Measurements from ENCODE around the gene CD1D.
"Not testable (repeated sequence)": the region's sequence is repeated elsewhere in the genome, so short reads cannot be mapped to it uniquely, and the experiment has no call there.

The CD1D gene

DNA sequence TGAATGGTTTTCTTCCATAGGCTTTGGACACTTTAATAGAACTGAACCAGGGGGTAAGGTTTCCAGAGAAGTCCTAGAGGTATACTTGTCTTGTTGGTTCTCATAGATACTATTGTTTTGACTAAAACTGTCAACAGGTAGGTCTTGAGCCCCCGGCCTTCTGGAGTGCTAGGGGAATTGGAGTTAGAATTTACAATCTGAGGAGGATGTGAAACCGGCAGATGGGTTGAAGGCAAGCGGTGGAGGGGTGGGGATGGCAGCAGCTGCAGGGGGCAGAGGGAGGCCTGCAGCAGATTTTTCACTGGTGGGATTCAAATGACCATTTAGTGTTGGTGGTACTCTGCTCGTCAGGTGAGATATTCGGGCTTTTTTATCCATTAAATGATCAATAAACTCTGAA is 4.3 kb upstream of the CD1D start:
- no peak for DNase-seq (ENCODE audit: low read depth in 2 of 2, low spot score in 1 of 2)

DNA sequence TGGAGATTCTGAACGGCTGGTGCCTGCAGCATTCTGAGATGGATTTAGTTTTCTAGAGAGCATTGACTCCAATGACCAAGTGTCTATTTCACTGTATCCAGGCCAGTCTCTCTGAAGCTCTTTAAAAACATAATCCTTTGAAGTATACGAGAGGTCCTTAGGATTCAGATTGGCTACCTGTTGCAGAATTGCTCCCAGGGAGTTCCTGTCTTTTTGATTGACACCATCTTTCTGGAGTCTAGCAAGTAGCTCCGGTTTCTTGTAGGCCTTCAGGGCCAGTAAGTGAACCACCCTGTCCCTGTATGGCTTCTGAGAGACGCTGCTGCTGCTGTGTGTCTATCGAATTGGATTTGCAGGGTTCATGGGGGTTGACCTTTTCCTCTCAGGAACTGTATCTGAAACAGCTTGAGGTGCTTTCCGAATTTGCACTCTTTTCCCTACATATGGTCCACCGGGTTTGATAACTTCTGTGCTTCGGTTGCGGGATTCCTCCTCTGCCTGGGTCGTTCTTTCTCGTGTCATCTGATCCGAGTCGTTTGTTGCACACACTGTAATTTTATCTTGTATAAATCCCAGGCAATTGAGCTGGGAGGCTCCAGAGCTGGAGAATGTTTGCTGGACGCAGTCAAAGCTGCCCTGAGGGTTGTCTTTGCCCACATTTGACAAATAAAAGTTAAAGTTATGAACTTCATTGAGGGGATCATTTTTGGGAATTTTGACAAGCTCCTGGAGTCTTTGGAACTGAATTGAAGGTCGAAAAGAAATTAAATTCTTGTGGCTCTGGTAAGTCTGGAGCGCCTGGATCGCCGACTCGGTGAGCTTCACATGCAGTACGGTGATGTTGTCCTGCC is 3.6 kb upstream of the CD1D start:
- DNase-seq (ENCODE audit: low read depth in 2 of 2, low spot score in 1 of 2): not testable (repeated sequence)

DNA sequence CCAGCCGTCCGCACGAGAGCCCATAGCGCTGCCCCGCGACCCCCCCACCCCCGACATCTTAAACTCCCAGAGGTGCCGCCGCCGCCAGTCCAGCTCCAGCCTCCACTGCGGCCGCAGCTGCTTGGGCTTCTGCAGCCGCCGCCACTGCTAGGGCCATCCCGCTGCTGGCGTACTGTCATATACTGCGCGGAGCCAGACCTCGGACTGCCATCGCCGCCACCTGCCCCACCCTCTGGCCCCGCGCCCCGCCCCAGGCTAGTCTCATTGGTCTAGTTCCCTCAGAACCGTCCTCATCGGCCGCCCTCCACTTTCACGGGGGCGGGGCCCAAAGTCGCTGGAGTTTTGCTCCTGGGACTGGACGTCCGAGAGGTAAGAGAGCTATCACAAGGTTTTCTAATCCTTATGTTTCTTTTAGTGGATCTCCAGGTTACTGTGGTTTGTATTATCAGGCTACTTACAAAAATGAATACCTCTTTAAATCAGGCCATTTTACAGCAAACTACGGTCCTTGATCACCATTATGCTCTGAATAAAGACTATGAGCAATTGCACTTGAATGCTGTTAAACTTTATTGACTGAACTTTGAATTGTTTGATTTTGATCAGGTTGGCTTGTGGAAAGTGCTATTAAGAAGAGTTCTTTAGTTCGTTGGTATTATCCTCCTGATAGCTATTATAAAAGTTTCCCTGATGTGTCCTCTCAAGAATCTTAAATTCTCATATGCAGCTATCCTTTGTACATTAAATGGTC is 2.8 kb upstream of the CD1D start:
- no peak for DNase-seq (ENCODE audit: low read depth in 2 of 2, low spot score in 1 of 2)

DNA sequence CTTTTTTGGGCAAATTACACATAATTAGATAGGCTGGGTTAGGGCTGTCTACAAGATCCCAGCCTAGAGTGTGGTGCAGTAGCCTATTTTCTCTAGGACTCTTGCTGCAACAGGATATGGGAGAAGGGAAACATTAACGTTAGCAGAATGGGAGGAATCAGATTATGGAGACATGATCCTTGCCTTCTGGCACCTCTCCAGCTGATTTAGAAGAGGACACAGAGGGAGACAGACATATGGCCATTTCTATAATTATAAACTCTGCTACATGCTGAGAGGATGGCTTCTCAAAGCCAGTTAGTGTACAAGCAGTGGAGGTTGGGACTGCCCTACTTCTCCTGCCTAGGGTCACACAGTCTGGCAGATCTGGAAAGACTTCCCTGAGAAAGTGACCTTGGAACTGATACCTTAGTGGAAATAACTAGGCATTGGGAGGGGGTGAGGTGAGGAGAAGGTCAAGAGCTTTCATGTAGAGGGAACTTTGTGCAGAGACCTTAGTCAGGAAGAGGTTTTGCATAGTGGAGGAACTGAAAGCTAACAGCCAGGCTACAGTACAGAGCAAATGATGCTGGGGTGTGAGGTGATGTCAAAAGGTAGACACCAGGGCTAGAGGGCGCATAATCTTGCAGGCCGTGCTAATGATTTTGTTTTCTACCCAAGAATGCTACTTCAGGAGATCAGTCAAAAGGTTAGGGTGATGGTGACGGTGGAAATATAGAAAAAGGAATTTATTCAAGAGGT is 1.2 kb upstream of the CD1D start:
- no peak for DNase-seq (ENCODE audit: low read depth in 2 of 2, low spot score in 1 of 2)

DNA sequence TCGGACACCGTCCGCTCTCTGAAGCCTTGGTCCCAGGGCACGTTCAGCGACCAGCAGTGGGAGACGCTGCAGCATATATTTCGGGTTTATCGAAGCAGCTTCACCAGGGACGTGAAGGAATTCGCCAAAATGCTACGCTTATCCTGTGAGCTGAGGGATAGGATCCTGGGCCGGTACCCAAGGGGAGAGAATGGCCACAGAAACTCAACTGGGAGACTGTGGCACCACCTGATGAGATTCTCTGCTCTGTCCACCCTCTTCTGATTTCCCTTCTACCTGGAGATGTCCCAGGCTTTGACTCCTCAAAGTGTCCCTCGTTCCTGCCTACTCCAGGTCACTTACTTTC is 855 bp downstream of the CD1D start:
- DNase-seq (ENCODE audit: low read depth in 2 of 2, low spot score in 1 of 2): no peak

DNA sequence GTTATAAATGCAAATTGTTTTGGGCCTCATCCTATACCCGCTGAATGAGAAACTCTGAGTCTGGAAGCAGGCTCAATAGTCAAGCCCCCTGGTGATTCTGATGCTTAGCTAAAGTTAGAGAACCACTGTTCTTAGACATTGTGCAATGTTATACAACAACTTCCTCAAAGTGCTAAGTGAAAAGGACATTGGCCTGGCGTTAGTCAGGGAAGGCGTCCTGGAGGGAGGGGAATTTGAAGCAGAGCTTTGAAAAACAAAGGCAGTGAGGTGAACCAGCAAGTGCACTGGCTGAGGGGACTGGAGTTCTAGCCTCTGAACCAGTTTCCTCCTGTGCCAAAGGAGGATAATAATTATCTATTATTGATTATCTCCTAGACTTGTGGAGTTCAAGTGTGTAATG is 5.1 kb downstream of the CD1D start:
- DNase-seq (ENCODE audit: low read depth in 2 of 2, low spot score in 1 of 2): no peak

DNA sequence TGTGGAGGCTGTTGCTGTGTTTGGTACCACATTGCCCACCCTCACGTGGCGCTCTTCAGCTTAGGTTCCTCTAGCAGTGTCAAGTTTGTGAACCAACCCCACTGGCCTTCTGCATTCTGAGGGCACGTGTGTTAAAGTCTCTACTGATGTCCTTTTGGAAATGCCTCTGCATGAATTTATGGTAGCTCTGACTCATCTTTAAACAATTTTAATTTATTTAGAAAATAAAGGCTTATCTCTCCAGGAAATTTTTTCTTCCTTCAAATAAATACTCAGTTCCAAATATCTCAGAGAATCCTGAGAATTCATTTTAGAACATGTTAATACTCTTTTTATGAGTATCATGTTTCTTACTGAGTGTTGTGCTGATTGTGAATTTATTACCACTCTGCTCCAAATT is 5.5 kb downstream of the CD1D start:
- no peak for DNase-seq (ENCODE audit: low read depth in 2 of 2, low spot score in 1 of 2)

DNA sequence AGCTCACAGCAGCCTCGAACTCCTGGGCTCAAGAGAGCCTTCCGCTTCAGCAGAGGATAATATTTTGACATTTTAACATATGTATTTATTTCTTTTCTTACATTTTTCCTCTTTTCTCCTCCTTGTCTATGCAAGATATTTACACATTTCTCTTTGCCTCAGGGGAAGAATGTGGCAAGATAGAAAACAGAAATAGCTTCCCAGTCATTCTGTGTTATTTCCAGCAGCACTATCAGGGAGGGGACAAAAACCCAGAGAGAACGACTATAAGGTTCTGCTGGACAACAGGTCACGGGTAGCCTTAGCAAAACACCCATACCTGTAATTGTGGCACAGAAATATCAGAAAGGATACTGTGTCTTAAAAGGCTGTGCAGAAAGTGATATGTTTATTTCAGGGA is 7.9 kb downstream of the CD1D start:
- DNase-seq (ENCODE audit: low read depth in 2 of 2, low spot score in 1 of 2): no peak

DNA sequence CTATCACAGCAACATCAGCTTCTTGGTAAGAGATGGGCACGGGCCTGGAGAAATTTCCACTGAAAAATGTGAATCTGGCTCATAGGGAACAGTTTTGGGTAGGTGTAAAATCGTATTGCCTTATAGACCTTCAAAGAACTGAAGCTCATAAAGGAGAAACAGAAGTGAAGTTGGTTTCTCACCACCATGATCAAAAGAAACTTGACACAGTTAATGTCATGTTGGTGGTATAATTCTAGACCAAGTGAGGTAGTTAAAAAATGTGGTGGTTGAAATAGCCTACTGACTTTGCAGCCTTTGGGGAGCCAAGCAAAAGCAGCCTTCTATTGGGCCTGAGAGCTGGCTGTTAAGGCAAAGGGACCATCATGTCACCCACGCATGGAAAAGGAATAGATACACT is 8.9 kb downstream of the CD1D start:
- DNase-seq (ENCODE audit: low read depth in 2 of 2, low spot score in 1 of 2): no peak

DNA sequence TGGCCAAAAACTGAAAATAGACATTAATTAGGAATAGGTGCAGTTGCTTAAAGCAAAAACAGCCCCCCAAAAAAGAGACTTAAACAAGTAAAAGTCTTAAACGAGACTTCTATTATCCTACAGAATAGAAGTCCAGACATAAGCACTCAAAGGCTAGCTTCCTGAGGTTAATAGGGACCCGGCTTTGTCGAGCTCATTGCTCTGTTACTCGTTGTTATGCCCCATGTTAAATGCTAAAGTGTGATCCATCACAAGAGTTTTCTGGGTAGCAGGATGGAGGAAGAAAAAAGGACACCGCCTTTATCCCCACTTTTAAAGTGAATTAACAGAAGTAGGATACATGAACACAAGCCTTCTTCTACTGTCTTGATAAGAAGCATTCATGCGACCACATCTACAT is 10.6 kb downstream of the CD1D start:
- DNase-seq (ENCODE audit: low read depth in 2 of 2, low spot score in 1 of 2): no peak

DNA sequence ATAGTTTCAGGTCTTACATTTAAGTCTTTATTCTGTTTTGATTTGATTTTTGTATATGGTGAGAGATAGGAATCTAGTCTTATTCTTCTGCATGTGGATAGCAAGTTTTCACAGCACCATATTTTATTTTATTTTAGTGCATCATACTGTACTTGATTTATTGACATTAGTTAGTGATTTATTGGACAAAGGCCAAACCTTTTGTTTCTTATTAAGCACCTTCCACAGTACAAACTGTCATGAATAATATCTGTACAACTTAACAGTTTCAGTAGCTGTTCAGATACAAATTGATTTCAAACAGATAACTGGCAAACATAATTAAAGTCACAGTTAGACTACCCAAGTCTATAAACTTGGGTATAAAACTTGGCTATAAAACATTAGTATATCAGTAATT is 15.8 kb downstream of the CD1D start:
- DNase-seq (ENCODE audit: low read depth in 2 of 2, low spot score in 1 of 2): no peak

DNA sequence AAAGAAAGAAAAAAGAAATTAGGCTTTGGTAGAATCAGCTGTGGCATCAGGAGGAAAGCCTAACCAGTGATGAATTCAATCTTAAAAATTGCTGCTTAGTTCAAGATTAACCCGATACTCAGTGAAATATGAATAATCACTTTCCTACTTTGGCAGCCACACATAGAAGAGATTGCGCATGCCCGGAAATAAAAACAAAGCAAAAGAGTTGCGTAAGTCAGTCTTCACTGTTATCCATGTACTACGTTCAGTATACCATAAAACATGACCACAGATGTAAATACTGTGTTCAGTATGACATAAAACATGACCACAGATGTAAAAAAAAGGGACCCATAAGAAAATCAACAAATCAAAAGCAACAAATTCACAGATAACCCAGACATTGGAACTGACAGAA is 19.2 kb downstream of the CD1D start:
- no peak for DNase-seq (ENCODE audit: low read depth in 2 of 2, low spot score in 1 of 2)

DNA sequence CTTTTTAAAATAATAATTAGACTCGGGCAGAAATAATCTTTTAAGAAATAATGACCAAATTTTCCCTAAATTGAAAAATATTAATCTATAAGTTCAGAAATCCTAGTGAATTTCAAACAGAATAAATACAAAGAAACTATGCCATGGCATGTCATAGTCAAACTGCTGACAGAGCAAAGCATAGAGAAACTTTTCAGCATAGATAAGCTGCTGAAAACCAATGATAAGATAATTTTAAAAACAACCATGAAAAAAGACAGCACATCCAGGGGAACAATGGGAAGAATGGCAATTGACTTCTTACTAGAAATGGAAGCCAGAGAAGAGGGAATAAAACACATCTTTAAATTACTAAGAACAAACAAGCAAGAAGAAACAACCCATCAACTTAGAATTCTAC is 19.8 kb downstream of the CD1D start:
- DNase-seq (ENCODE audit: low read depth in 2 of 2, low spot score in 1 of 2): no peak

DNA sequence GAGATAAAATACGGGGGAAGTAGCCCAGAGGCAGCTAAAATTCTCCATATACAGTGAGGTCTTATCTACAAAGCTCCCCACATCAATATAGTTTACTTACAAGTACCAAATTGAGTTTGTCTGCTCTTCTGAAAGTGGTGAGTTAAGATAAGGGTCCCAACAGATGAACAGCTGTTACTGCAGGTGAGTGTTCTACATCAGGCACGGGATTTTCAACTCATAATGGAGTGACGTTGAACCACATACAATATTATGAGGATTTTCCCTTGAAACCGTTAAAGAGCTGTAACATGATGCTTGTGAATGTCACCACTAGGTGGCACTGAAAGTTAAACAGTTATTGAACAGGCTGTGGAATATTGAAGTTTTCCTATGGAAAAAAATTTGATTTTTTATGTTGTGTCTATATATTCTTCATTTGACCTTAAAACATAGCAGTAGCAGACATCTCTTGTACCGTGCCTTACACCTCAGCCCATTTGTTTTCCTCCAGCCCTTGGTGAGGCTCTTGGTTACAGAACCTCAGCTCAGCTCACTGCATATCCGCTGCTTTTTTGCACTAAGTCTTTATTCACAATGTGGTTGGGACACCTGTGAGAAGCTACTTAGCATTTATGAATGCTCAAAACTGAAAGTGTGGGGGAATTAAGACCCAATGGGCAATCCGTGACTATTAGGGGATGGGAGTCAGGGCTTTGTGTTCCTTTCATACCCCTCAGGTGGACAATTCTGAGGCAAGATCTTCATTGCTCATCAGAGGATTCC is 23.2 kb downstream of the CD1D start:
- DNase-seq (ENCODE audit: low read depth in 2 of 2, low spot score in 1 of 2): no peak

DNA sequence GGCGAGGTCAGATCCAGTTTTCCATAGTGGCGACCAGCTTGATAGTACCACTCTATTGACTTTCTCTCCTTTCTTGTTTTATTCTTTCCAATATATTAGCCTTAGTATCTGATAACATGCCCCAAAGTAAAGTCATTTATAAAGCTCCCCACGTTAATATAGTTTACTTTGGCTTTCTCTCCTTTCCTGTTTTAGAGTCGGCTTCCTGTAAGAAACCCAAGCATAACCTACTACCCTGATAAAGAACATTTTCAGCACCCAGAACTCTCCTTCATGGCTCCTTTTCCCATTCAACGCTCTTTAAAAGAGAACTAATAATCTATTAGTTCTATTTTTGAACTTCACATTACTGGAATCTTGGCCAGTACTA is 23.7 kb downstream of the CD1D start:
- DNase-seq (ENCODE audit: low read depth in 2 of 2, low spot score in 1 of 2): no peak

DNA sequence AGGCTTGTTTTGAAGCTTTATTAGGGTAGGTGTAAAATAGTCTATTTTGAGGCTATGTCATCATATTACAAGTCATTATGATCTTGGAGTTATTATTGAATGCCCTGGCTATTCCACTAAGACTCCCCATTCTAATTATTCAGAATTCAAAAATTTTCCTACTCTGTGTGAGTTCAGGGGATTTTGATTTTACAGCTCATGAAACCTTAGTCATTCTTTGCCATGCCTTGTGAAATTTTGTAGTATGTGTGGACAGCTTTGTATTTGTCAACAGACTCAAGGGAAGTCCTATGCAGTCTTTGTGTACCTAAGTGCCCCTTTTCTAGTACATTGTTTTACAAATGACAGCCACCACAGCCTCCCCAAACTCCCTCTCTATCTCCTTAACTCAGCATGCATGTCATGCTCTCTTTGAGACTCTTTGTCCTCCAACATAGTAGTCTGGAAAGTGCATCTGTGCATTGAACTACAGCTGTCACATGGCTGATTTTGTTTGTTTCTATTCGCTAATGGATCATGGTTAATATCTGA is 28.0 kb downstream of the CD1D start:
- no peak for DNase-seq (ENCODE audit: low read depth in 2 of 2, low spot score in 1 of 2)

DNA sequence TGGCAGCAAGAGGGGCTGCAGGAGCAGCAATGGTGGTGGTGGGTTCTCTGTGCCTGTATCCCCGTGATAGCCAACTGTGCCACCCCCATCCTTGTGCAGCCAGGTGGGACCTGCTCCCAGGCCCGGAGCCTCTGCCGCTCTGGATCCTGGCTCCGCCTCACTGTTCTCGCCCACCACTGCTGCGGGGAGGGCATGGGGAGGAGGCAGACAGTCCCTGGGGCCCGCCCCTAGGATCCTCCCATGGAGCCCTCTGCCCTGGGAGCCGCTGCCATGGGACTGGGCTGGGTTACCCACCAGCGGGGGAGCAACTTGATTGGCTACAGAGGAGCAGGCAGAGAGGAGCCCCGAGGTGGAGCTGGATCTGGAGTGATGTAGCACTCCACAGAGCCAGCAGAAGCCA is 31.6 kb downstream of the CD1D start:
- no peak for DNase-seq (ENCODE audit: low read depth in 2 of 2, low spot score in 1 of 2)

DNA sequence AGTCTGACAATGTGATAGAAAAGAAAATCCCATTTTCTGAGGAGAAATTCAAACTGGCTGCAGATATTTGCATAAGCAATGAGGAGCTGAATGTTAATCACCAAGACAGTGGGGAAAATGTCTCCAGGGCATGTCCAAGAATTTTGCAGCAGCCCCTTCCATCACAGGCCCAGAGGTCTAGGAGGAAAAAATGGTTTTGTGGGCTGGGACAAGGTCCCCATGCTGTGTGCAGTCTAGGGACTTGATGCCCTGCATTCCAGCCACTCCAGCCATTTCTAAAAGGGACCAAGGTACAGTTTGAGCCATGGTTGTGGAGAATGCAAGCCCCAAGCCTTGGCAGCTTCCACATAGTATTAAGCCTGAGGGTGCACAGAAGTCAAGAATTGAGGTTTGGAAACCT is 42.8 kb downstream of the CD1D start:
- not testable (repeated sequence) for DNase-seq (ENCODE audit: low read depth in 2 of 2, low spot score in 1 of 2)

DNA sequence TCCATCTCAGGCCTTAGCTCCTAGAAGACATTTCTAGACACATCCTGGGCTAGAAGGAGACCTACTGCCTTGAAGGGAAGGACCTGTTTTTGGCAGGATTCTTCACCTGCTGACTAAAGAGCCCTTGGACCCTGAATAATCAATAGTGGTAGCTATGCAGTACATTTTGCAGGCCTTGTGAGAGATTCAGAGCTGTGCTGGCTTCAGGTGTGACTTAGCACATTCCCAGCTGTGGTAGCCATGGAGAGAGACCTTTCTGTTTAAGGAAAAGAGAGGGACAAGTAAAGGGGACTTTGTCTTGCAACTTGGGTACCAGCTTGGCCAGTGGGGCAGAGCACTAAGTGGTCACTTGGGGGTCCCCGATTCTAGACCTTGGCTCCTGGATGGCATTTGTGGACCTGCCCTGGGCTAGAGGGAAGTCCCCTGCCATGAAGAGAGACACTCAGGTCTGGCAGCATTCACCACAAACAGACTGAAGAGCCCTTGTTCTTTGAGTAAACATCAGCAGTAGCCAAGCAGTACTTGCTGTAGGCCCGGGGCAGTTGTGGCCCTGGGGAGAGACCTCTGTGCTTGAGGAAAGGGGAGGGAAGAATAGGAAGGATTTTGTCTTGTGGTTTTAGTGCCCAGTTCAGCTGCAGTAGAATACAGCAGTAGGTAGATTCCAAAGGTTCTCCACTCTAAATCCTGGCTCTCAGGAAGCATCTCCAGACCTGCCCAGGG is 47.4 kb downstream of the CD1D start:
- no peak for DNase-seq (ENCODE audit: low read depth in 2 of 2, low spot score in 1 of 2)

Data from stimulated activated CD8-positive, alpha-beta memory T cell treated with anti-CD3 and anti-CD28 coated beads, Interleukin-4, amount 100 ng/mL, for 1 hour (primary cell).